Activated naive CD4-positive, alpha-beta T cell treated with anti-CD3 and anti-CD28 coated beads, Interleukin-2, amount 50 U/mL, for 16 hours (primary cell): ENCODE data around the gene STX2.
"Not testable (repeated sequence)": the region's sequence is repeated elsewhere in the genome, so short reads cannot be mapped to it uniquely, and the experiment has no call there.

Experiments used
- DNase-seq: peaks from one replicate; pipeline ENCODE4 v3.0.0-alpha.2; 2020

Gene STX2

GRCh38 chr12:130795906-130796305 is 43.1 kb downstream of the STX2 start:
- DNase-seq = no peak

GRCh38 chr12:130793554-130793849 is 45.5 kb downstream of the STX2 start:
- no peak for DNase-seq

- no peak for DNase-seq
Measured at GRCh38 chr12:130792821-130793553, 46.1 kb downstream of the STX2 start.

- no peak for DNase-seq
Measured at GRCh38 chr12:130791629-130792028, 47.4 kb downstream of the STX2 start.

- no peak for DNase-seq
Measured at GRCh38 chr12:130788515-130788914, 50.5 kb downstream of the STX2 start.

- DNase-seq = no peak
Measured at GRCh38 chr12:130787445-130788410, 51.3 kb downstream of the STX2 start.

- no peak for DNase-seq
Measured at GRCh38 chr12:130787041-130787440, 52.0 kb downstream of the STX2 start.

- no peak for DNase-seq
Measured at GRCh38 chr12:130783110-130783715, 55.8 kb downstream of the STX2 start.

GRCh38 chr12:130782245-130782644 is 56.8 kb downstream of the STX2 start:
- DNase-seq = not testable (repeated sequence)

GRCh38 chr12:130780880-130781575 is 58.0 kb downstream of the STX2 start:
- no peak for DNase-seq

- no peak for DNase-seq
Measured at GRCh38 chr12:130780325-130780724, 58.7 kb downstream of the STX2 start.

- DNase-seq = no peak
Measured at GRCh38 chr12:130778776-130779175, 60.3 kb downstream of the STX2 start.

GRCh38 chr12:130776857-130777339 is 62.2 kb downstream of the STX2 start:
- no peak for DNase-seq

GRCh38 chr12:130775953-130776856 is 62.8 kb downstream of the STX2 start:
- DNase-seq = peak; percentile 78

- DNase-seq = no peak
Measured at GRCh38 chr12:130770413-130771028, 68.5 kb downstream of the STX2 start.

- no peak for DNase-seq
Measured at GRCh38 chr12:130768120-130768519, 70.9 kb downstream of the STX2 start.

- DNase-seq = no peak
Measured at GRCh38 chr12:130766470-130766869, 72.6 kb downstream of the STX2 start.

- DNase-seq = no peak
Measured at GRCh38 chr12:130765186-130765659, 73.8 kb downstream of the STX2 start.

- DNase-seq = no peak
Measured at GRCh38 chr12:130764475-130765185, 74.4 kb downstream of the STX2 start.

GRCh38 chr12:130764073-130764472 is 75.0 kb downstream of the STX2 start:
- DNase-seq = no peak

GRCh38 chr12:130762319-130762675 is 76.8 kb downstream of the STX2 start:
- no peak for DNase-seq
